IPS-NIHi11 (cell line): ENCODE data around the gene AMBRA1.

ENCODE experiments used
- DNase-seq: peaks from one replicate; pipeline ENCODE4 v3.0.0; 2012; ENCODE audit warnings: mixed read lengths, low spot score

Gene AMBRA1

DNA sequence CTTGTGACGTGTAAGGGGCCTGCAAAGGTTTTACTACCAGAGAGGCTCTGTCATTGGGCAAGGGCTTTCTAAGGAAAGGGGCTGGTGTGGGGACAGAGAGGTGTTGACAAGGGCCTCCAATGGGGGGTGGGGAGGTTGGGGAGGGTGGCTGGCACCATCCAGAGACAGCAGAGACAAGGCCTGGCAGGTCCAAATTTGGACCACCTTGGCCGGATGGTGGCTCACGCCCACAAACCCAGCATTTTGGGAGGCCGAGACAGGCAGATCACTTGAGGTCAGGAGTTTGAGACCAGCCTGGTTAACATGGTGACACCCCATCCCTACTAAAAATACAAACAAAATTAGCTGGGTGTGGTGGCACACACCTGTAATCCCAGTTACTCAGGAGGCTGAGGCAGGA is 200.1 kb downstream of the AMBRA1 start:
- DNase-seq = no peak

DNA sequence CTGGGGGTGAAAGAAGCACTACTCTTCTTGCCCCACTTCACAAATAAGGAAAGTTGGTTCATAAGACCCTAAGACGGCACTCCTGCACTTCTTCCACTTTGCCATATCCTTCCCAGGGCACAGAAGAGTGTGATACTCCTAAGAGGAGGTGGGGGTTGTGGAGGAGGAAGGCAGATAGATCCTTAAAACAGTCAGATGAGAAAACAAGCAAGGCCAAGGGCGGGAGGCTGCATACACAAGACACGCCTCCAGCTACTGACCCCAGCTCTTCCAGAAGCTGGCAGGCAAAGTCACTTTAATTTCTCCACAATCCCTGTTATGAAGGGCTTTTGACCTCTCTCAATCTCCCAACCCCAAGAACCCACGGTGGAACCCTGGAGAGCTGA is 200.6 kb downstream of the AMBRA1 start:
- no peak for DNase-seq

DNA sequence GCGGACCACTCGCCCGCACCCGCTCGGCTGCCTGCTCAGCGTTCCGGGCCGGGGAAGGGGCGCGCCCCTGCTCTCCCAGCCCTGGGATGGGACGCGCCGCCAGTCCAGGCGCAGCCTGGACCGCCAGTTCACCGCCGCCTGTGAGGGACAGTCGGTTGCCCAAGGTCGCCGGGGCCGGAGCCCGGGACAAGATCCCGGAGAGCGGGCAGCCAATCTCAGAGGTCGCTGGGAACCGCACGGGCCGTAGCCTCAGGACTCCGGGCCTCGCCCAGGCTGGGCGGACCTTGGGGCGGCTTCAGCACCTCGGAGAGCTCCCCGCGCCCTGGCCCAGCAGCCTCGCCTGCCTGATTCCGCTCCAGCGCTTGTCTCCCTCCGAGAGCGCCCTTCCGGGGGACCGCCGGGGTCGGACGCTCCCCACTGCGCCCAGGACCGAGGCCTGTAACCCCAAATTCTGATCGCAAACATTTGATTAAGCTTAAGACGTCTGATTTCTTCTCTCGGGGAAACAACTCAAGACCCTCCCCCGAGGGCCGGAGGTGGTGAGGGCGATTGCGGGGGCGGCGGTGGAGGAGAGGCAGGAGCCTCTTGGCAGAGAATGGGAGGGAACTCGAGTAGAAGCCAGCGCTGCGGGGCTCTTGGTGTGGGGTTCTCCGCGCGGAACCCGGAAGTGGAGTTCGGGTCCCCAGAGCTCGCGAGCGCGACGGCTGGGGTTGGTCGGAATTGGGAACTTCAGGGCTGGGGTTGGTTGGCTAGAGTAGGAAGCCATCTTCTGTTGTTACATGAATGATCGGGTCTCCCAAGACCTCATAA is 201.2 kb downstream of the AMBRA1 start:
- peak; percentile 98 for DNase-seq

DNA sequence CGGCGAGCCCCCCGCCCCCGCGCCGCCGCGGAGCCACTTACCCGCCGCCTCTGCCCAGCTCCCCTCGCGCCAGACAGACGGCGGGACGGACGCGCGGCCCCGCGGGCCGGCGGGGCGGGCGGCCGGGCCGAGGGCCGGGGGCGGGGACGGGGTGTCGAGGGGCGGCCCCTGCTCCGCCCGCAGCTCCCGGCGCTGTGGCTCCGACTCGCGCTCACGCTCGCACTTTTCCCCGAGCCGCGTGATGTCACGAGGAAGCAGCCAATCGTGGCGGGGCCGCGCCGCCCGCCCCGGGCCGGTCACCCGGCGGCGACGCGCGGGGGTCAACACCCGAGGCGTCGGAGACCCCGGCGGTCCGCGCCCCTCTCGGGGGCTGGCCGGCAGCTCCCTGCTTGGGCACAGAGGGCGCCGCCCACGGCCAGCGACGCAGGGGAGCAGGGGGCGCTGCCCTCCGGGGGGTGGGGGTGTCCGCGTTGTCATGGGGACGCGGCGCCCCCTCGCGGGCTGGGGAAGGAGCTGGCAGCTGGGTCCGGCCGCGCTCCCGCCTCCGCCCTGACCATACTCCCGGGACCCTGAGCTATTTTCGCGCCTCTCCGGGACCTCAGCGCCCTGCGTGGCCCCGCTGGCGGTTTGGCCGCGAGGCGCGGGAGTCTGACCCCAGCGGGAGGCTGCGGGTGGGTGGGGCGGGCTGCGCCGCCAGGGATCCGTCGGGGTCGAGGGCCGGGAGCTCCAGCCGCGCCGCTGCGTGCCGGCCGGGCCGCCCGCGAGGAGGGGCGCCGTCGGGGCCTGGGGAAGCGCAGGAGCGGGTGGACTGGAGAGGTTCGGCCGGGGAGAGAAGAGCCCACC is 202.0 kb downstream of the AMBRA1 start, which contains the start of gene CHRM4:
CHRM4 (minus strand) TSS at position 199 of the 843 bp plus-strand sequence. CDS start 5,219 bp downstream, outside the sequence.
- peak; percentile 84 for DNase-seq

DNA sequence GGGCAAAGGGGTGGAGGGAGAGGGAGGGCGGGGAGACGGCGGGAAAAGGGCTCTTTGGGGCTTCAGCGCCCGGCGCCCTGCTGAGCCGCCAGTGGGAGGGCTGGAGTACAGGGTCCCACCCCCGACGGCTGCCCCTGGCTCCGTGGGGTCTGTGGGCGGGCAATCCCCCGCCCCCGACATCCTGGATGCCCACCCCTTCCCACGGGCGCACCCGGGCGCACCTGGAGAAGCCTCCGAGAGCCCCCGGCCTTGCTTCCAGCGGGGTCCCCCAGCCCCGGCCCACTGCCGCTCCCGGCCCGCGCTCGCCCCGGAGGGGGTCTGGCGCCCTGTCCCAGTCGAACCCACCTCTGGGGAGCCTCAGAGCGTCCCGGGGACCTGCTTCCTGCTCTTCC is 202.6 kb downstream of the AMBRA1 start:
- no peak for DNase-seq

DNA sequence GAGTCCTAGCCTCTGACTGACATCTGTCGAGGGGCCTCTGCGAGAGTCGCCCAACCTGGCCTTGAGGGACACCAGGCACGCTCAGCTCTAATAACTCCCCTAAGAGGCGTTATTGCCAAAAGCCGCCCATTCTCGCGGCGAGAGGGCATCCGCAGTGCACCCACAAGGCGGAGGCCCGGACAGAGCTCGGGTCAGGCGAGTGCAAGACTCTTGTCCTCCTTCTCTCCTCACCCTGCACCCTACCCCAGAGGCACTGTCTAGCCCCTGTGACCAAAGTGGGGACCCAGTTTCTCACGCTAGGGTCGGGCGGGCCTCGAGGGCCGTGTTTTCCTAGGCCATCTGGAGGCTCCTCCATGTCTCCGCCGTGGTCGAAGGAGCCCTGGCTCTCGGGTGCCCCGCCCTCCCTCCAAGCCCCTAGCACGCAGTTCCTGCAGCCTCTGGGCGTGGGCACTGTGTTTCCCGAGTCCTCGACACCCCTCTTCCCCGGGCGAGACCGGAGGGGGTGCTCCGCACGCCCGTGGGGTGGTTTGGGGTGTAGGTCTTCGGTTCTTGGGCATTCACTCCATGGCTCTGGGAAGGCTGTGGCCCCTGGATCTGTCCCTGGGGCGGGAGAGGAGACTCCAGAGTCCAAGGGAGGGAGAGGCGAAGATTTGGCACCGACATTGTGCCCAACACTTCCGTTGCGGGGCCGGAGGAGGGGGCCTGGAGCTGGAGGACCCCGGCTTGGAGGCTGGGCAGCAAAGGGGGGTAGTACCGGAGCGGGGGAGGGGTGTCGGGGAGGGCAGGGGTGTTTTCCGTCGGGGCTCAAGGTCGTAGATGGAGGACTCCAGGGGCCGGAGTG is 203.3 kb downstream of the AMBRA1 start:
- DNase-seq = no peak

DNA sequence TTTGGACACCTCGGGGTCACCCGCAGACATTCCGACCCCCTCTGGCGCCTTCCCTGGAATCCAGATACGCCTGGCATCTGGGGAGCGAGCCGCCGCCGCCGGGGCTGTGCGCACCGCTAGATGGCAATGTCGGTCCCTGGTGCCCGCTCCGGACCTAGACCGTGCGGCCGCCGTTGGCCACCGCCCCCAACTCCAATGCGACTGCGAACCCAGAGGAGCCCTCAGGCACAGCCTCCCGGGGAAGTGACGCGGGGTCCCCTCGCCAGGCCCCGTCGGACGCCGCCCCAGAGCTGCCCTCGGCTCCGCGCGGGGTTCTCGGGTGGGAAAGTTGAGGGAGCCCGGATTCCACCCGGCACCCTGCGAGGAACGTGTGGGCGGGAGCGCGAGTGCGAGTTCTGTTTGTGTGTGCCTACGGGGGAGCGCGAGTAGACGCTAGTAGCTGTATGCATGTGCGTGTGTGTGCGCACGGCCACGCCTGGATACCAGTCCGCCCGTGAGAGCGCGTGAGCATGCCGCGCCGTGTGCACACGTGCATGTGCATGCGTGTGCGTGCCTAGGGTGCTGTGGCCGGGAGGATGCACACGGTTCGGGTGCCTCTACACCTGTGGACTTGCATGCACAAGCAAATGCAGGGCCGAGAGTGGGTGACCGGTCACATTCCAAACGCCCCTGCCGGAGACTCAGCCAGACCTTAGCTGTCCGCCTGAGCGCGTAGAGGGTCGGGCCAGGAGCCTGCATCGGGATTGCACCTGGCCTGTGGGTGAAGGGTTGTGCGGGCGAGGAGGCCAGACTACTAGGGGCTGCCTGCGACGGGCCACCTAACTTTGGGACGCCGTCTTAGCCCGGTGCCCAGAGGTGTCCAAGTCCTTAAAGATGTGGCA is 204.1 kb downstream of the AMBRA1 start:
- DNase-seq = peak; percentile 88

DNA sequence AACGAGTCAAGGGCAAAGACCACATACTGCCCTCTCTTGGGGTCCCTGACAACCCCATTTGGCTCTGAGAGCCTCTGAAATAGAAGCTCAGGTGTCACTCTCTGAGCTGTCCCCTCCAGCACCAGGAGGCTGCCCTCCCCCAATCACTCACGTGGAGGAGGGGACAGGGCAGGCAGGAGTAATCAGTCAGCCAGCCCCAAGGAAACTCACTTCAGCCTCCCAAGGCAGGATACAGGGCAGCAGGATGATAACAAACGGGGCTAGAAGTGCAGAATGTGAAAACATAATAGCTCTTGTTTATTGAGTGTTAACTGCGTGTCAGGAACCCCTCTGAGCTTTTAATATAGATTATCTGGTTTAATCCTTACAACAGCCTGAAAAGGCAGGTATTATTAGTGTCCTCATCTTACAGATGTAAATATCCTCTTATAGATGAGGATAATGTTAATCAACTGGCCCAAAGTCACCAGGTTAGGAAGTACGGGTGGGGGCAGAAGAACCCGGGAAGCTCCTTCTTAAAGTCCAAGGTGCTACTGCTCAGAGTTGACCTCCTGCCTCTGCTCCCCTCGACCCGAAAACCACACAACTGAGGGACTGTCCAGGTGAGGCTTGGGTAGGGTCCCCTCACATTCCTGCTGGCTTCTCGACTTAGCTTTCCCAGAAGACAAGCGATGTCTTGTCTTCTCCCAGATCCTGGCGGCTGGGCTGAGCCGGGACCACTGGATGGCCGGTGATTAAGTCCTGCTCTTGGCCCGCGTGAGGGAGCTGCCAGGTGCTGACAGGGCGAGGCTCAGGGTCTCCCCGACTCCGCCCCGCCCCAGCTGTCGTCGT is 205.0 kb downstream of the AMBRA1 start:
- no peak for DNase-seq

DNA sequence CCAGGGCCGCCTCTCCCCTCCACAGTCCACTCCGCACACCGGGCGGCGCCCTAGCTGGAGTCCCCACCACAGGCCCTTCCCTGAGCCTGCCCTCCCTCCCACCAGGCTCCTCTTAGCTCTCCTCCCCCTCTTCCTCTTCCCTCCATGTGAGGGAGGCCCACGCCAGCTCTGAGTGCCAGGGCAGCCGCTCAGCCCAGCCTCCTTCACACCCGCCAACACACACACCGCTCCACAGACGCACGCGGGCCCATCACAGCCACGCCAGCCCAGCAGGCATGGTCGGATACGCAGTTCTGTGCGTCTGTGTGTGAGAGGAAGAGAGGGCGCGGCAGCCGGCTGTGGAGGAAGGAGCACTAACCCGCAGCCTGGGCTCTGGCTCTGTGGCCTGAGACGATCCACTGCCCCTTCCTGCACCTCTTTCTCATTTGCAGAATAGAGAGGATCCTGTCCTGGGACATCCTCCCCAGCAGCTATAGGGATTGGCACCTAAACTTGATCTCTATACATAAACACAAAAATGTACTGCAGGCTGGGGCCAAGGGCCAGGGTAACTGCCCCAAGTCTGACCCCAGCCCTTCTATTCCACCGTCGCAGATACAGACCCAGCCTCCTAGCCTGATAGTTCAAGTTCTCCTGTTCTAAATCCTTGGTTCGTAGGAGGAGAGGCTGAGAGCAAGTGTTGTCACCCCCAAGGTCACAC is 205.8 kb downstream of the AMBRA1 start:
- DNase-seq = no peak

DNA sequence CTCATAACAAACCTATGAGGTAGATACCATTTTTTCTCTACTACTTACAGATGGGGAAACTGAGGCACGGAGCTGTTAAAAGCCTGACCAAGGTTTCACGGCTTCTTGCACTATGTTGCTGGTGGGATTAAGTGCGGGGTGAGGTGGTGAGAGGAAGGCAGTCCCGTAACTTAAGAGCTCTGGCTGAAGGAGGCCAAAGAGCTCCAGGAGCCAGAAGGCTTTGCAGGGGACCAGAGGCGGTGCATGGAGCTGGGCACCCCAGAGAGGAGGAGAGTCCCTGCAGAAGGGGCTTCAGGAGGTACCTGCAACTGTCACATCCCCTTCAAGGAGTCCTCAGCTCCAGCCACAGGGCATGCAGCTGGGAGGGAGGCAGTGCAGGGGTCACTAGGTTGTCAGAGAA is 206.4 kb downstream of the AMBRA1 start:
- DNase-seq = no peak

DNA sequence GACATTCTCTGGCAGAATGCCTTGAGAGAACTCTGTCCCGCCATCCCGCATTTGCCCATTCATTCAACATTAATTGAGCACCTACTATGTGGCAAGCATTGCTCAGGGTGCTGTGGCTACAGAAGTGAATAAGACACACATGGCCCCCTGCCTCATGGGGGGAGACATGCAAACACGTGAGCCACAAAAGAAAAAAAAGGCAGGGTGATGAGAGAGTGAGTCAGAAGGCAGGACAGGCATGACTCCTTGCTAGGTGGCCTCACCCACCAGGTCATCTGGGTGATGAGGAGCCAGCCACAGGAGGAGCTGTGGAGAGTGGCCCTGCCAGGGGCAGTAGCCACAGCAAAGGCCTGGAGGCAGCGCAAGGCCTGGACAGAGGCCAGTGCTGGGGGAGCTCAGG is 207.1 kb downstream of the AMBRA1 start:
- no peak for DNase-seq

DNA sequence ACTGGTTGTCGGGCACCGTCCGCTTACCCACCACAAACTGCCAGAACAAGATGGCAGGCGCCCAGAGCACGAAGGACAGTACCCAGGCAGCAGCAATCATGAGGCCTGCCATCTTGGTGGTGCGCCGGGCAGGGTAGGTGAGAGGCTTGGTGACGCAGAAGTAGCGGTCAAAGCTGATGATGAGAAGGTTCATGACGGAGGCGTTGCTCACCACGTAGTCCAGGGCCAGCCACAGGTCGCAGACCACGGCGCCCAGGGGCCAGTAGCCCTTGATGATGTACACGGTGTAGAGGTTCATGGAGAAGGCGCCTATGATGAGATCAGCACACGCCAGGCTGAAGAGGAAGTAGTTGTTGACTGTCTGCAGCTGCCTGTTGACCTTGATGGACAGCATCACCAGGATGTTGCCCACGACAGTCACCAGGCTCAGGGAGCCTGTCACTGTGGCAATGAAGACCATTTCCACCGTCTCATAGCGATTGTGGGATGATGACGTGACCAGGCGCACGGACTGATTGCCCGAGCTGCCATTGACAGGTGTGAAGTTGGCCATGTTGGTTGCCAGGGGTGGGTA is 207.7 kb downstream of the AMBRA1 start:
- DNase-seq = no peak

DNA sequence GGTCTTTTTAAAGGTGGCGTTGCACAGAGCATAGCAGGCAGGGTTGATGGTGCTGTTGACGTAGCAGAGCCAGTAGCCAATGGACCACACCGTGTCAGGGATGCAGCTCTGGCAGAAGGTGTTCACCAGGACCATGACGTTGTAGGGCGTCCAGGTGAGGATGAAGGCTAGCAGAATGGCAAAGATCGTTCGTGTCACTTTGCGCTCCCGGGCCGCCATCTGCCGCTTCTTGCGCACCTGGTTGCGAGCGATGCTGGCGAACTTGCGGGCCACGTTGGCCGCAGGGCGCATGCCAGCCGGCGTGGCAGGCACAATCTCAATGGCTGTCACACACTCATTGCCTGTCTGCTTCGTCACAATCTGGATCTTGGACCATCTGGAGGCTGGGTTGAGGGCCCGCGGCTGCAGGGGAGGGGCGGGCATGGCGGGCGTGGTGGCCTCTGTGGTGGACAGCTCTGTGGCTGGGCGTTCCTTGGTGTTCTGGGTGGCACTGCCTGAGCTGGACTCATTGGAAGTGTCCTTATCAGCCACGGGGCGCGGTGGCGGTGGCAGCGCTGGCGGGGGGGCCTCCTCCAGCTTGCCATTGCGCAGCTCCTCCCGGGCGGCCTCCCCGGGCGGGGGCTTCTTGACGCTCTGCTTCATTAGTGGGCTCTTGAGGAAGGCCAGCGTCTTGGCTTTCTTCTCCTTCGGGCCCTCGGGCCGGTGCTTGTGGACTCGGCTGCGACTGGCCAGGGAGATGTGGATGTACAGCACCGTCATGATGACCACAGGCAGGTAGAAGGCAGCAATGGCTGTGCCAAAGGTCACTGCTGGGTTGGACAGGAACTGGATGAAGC is 208.4 kb downstream of the AMBRA1 start:
- no peak for DNase-seq

DNA sequence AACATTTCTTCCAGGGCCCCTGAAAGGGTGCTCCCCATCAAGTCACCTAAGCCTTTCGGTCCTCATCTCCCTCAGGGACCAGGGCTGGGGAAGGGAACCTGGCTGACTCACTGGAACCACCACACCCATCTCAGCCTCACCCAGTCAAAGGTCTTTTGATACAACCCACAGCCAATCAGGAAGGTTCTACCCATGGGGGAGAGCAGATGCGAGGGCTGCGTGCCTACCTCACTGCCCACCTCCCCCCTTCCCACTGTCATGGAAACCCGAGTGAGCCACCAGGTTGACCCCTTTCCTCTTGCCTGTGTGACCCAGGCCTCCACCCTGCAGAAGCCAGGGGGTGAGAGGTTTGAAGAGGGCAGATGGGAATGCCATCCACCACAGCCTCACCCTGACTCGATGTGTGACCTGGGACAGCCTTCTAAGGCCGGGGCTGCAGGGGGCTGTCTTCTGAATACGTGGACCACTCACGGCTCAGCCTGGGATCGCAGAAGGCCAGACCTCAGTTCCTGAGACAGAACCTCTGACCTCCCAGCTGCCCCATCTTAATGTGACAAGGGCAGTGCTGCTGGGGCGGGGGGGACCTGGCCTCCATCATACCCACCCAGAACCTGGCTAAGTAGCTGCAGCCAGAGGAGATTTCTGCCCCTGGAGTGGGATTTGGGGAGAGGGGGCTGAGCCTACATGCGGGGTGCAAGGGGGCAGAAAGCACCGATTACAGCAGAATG is 209.7 kb downstream of the AMBRA1 start:
- no peak for DNase-seq

DNA sequence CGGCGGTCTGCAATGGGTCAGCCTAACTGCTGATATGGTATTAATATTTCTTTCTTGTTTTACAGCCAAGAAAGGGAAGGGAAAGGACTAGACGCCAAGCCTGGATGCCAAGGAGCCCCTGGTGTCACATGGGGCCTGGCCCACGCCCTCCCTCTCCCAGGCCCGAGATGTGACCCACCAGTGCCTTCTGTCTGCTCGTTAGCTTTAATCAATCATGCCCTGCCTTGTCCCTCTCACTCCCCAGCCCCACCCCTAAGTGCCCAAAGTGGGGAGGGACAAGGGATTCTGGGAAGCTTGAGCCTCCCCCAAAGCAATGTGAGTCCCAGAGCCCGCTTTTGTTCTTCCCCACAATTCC is 210.4 kb downstream of the AMBRA1 start:
- no peak for DNase-seq

DNA sequence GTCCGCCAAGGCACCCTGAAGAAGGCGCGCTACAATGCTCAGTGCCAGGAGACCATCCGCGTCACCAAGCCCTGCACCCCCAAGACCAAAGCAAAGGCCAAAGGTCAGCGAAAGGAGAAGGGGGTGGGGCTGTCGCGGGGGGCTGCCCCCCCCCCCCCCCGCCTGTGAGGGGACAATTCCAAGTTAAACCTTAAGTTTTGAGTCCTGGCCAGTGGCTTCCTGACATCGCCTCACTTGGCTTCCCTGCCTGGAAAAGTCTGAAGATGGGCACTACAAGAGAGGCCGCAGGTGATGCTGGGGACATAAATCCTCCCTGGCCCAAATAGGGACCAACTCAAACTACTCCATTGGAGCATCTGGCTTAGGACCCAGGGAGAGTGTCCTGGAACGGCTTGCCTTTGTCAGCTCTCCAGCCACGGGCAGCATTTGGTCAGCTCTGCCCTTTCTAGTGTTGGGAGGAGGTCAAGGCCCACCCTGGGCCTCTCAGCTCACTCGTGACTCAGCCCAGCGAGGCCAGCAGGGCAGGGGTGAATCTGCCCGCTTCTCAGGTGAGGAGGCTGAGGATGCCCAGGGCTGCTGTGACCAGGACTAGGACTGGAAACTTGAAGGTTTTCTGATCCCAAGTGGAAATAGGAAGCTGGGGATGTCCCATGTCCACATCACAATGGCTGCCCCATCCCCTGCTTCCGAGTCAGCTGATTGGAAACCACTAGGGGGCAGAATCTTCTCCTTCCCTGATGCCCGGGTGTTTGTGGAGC is 211.0 kb downstream of the AMBRA1 start:
- DNase-seq = peak; percentile 63
